IMR-90 (cell line): ENCODE data around the gene TXNL1. TPM values are rescaled to one million over a fixed set of nuclear protein-coding genes. Genes with fewer than 3 reads are reported as not detected.

Experiments used
- ATAC-seq: fragments of 200-7000 bp; cut with Tn5 transposase; 2 replicates; pipeline ENCODE4 v1.9.1; 2020; ENCODE audit warnings: low read depth, mild to moderate bottlenecking, moderate library complexity
- BruUV-seq: library from RNA; stranded (reverse); fragments of 400-500 nt; replicated peaks from 2 replicates; lab custom pipeline; 2021; lab: Mats Ljungman, UMichigan
- CTCF ChIA-PET: fragments of 300-600 bp; formaldehyde crosslinking; extraction: SDS; loops from one replicate; lab custom pipeline; 2021; ENCODE audit warnings: antibody characterized with exemption; lab: Yijun Ruan, JAX
- POLR2A ChIA-PET: fragments of 300-600 bp; sonication (Branson Sonifier 250); formaldehyde crosslinking; loops from one replicate; lab custom pipeline; 2022; ENCODE audit warnings: antibody characterized with exemption; ENCODE audit not compliant: unreplicated experiment; lab: Charles Lee
- DNase-seq: peaks from one replicate; pipeline ENCODE4 v3.0.0; 2013
- H2AFZ ChIP-seq: replicated peaks from 2 replicates; pipeline ENCODE3; 2013; ENCODE audit warnings: low read length, mild to moderate bottlenecking; ENCODE audit not compliant: poor library complexity
- H2AK5ac ChIP-seq: 2 replicates; pipeline ENCODE4 v1.6.1; 2013; ENCODE audit warnings: low read depth, low read length, inconsistent platforms
- H2AK9ac ChIP-seq: replicated peaks from 2 replicates; pipeline ENCODE3; 2013; ENCODE audit warnings: mild to moderate bottlenecking, low read depth, low read length, moderate library complexity; ENCODE audit not compliant: poor library complexity
- H2BK120ac ChIP-seq: 2 replicates; pipeline ENCODE4 v1.6.1; 2013; ENCODE audit warnings: low read depth, low read length, inconsistent platforms
- H2BK15ac ChIP-seq: 3 replicates; pipeline ENCODE4 v1.6.1; 2013; ENCODE audit warnings: low read depth, low read length, inconsistent platforms
- H2BK20ac ChIP-seq: 2 replicates; pipeline ENCODE4 v1.6.1; 2013; ENCODE audit warnings: low read depth, mild to moderate bottlenecking, inconsistent platforms, low read length, moderate library complexity
- H2BK5ac ChIP-seq: 2 replicates; pipeline ENCODE4 v1.6.1; 2013; ENCODE audit warnings: mild to moderate bottlenecking, low read depth, low read length, inconsistent platforms; ENCODE audit not compliant: poor library complexity, severe bottlenecking
- H3K14ac ChIP-seq: replicated peaks from 2 replicates; pipeline ENCODE4 v1.6.1; 2013; ENCODE audit warnings: low read depth, low read length, inconsistent platforms
- H3K18ac ChIP-seq: 2 replicates; pipeline ENCODE4 v1.6.1; 2013; ENCODE audit warnings: low read depth, low read length, control low read depth
- H3K23ac ChIP-seq: 2 replicates; pipeline ENCODE4 v1.6.1; 2013; ENCODE audit warnings: low read depth, low read length, inconsistent platforms
- H3K27ac ChIP-seq: 2 replicates; pipeline ENCODE4 v1.5.1; 2013; ENCODE audit warnings: mild to moderate bottlenecking, control low read depth, low read length; ENCODE audit not compliant: insufficient read depth
- H3K27me3 ChIP-seq: 2 replicates; pipeline ENCODE4 v1.6.1; 2013; ENCODE audit warnings: low read length; ENCODE audit not compliant: control insufficient read depth, insufficient read depth
- H3K36me3 ChIP-seq: 2 replicates; pipeline ENCODE4 v1.6.1; 2013; ENCODE audit warnings: low read length, mixed read lengths; ENCODE audit not compliant: control insufficient read depth, insufficient read depth
- H3K4ac ChIP-seq: 2 replicates; pipeline ENCODE4 v1.6.1; 2013; ENCODE audit warnings: low read depth, low read length, inconsistent platforms
- H3K4me1 ChIP-seq: 2 replicates; pipeline ENCODE4 v1.6.1; 2013; ENCODE audit warnings: low read length, mixed read lengths; ENCODE audit not compliant: control insufficient read depth, insufficient read depth
- H3K4me2 ChIP-seq: 2 replicates; pipeline ENCODE4 v1.6.1; 2013; ENCODE audit warnings: low read depth, mild to moderate bottlenecking, control low read depth, low read length, moderate library complexity
- H3K4me3 ChIP-seq: 2 replicates; pipeline ENCODE4 v1.5.1; 2013; ENCODE audit warnings: low read depth, mild to moderate bottlenecking, control low read depth, low read length, moderate library complexity; ENCODE audit not compliant: insufficient read depth
- H3K56ac ChIP-seq: 2 replicates; pipeline ENCODE4 v1.6.1; 2013; ENCODE audit warnings: low read length, inconsistent platforms; ENCODE audit not compliant: insufficient read depth; ENCODE audit errors: extremely low read depth
- H3K79me1 ChIP-seq, 2 experiments: 2 replicates each; pipeline ENCODE4 v1.6.1; 2013; ENCODE audit warnings: low read length in 2 of 2, inconsistent platforms in 1 of 2, low read depth in 1 of 2
- H3K9ac ChIP-seq: 2 replicates; pipeline ENCODE4 v1.6.1; 2013; ENCODE audit warnings: low read depth, low read length, control low read depth
- H3K9me1 ChIP-seq: 2 replicates; pipeline ENCODE4 v1.6.1; 2013; ENCODE audit warnings: low read length, inconsistent platforms; ENCODE audit not compliant: insufficient read depth
- H3K9me3 ChIP-seq: 2 replicates; pipeline ENCODE4 v1.6.1; 2013; ENCODE audit warnings: low read length; ENCODE audit not compliant: control insufficient read depth, insufficient read depth
- H4K20me1 ChIP-seq: 2 replicates; pipeline ENCODE4 v1.6.1; 2013; ENCODE audit warnings: low read length, inconsistent platforms; ENCODE audit not compliant: insufficient read depth
- H4K5ac ChIP-seq: 2 replicates; pipeline ENCODE4 v1.6.1; 2013; ENCODE audit warnings: mild to moderate bottlenecking, low read depth, low read length, control low read depth
- H4K8ac ChIP-seq, 2 experiments: 2 replicates each; pipeline ENCODE4 v1.6.1; 2013; ENCODE audit warnings: low read depth in 2 of 2, low read length in 2 of 2, control low read depth in 1 of 2, inconsistent platforms in 1 of 2
- H4K91ac ChIP-seq: 2 replicates; pipeline ENCODE4 v1.6.1; 2013; ENCODE audit warnings: low read depth, low read length, inconsistent platforms; ENCODE audit not compliant: insufficient read depth
- BHLHE40 ChIP-seq: fragments of 150-350 bp; IDR thresholded peaks from 2 replicates; pipeline ENCODE4 v1.6.1; 2016; ENCODE audit warnings: mild to moderate bottlenecking, low read depth, low read length
- CEBPB ChIP-seq: IDR thresholded peaks from 2 replicates; pipeline ENCODE4 v1.6.1; 2012; ENCODE audit warnings: low read depth, low read length, improper control_type of control experiment
- CHD1 ChIP-seq: IDR thresholded peaks from 2 replicates; pipeline ENCODE4 v1.6.1; 2012; ENCODE audit warnings: low read depth, low read length, improper control_type of control experiment
- MAZ ChIP-seq: IDR thresholded peaks from 2 replicates; pipeline ENCODE4 v1.6.1; 2012; ENCODE audit warnings: low read depth, mild to moderate bottlenecking, low read length, improper control_type of control experiment, moderate library complexity, borderline replicate concordance
- MXI1 ChIP-seq: IDR thresholded peaks from 2 replicates; pipeline ENCODE4 v1.6.1; 2012; ENCODE audit warnings: low read depth, mild to moderate bottlenecking, low read length, moderate library complexity, borderline replicate concordance
- RAD21 ChIP-seq: IDR thresholded peaks from 2 replicates; pipeline ENCODE4 v1.6.1; 2012; ENCODE audit warnings: low read length, improper control_type of control experiment
- RCOR1 ChIP-seq: IDR thresholded peaks from 2 replicates; pipeline ENCODE4 v1.6.1; 2012; ENCODE audit warnings: mild to moderate bottlenecking, low read length, improper control_type of control experiment; ENCODE audit not compliant: insufficient replicate concordance
- RFX5 ChIP-seq: IDR thresholded peaks from 2 replicates; pipeline ENCODE4 v1.8.0; 2012; ENCODE audit warnings: low read depth, mild to moderate bottlenecking, low read length, moderate library complexity
- SMC3 ChIP-seq: fragments of 150-350 bp; IDR thresholded peaks from 2 replicates; pipeline ENCODE4 v1.6.1; 2016; ENCODE audit warnings: low read depth, mild to moderate bottlenecking, antibody characterized with exemption, low read length, moderate library complexity
- WGBS, 2 experiments: methylation state at CpG; one replicate each; pipeline versions ENCODE4 v1.1.5 to v1.1.7; 2013; ENCODE audit warnings: missing lambda C conversion rate in 2 of 2; ENCODE audit not compliant: insufficient read length in 1 of 2; ENCODE audit errors: extremely low coverage in 2 of 2; 5-methylcytosine and 5-hydroxymethylcytosine counted together
- dilution Hi-C: fragments of 300-500 bp; cut with HindIII; formaldehyde crosslinking; loops from one replicate; pipeline ENCODE4 v1.14.3; 2018; ENCODE audit warnings: low sequenced_read_pairs; ENCODE audit not compliant: unreplicated experiment
- in situ Hi-C: fragments of 300-500 bp; cut with MboI; formaldehyde crosslinking; loops from 3 replicates; pipeline ENCODE4 v1.14.3; 2019; ENCODE audit warnings: low sequenced_read_pairs, inconsistent platforms, mixed read lengths
- intact Hi-C: fragments of 100-400 bp; cut with micrococcal nuclease; formaldehyde crosslinking; loops from 2 replicates; pipeline ENCODE4 v1.10.0; 2022
- polyA plus RNA-seq, 3 experiments: library from polyadenylated mRNA; depleted of rRNA; stranded (reverse); fragments of >200 nt; gene quantifications; 2 replicates each; pipeline ENCODE4 v1.2.3, GENCODE V29; 2012; ENCODE audit warnings: low replicate concordance in 1 of 3
- total RNA-seq: library from RNA; depleted of rRNA; stranded (reverse); fragments of >200 nt; gene quantifications from 2 replicates; pipeline ENCODE4 v1.2.3, GENCODE V29; 2012
- TF ChIP-seq, protein P1 (sequence below): conservative IDR thresholded peaks from 2 replicates; pipeline ENCODE4 v1.5.1; 2012; ENCODE audit warnings: mild to moderate bottlenecking, low read depth, low read length, improper control_type of control experiment
- TF ChIP-seq, protein P2 (sequence below): fragments of 150-350 bp; IDR thresholded peaks from 2 replicates; pipeline ENCODE4 v1.6.1; 2016; ENCODE audit warnings: low read depth, mild to moderate bottlenecking, low read length, moderate library complexity, borderline replicate concordance
- TF ChIP-seq, protein P3 (sequence below): fragments of 150-350 bp; IDR thresholded peaks from 2 replicates; pipeline ENCODE4 v1.6.1; 2017; ENCODE audit warnings: mild to moderate bottlenecking, antibody characterized with exemption, low read length, low read depth

TXNL1 gene
- total and polyA plus RNA-seq, 2 of the 4 experiments (the other 2 are of a cell fraction), result 38.7 to 62.5 TPM

DNA sequence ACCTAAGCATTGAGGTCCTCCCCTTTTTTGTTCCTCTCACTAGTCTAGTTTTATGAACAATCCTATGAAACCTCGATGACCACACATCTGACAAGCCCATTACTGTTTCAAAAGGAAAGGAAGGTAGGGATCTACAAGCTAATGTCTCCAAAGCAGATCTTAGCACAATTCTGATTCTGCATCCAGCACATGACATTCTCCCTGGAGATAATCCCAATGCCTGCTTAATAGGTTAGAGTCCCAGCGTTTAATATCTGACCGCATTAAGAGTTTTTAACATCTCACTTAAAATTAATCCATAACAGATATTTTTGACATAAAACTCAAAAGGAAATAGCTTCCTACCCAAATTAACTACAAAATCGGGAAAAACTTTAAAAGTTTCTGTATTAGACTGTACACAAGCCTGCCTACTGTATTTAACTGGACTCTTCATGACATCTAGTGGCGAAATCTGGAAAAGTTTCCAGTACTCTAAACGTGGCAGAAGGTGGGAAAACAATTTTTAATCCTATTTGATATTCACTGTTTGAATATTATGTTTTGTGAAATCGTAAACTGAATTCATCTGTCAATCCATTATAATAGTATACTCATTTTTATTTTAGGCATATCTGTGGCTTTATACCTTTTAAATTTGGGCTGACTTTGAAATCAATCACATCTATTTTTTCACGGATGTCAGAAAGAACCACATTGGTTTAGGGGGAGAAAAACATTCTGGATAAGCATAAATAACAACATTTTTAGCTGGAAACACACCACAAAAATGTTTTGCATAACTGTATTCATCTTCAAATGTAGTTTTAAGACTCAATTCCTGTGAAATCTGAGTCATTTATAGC lies 62.4 kb downstream of the TXNL1 start:
- H3K27me3 ChIP-seq, result no peaks in the 10 kb centered on the region
- H3K9me1 ChIP-seq, result peaks cover 5% of the 10 kb centered on the region
- H3K14ac ChIP-seq, result peak overlapping the region; percentile 39; the same call in 1 of the 2 replicates
- H3K23ac ChIP-seq, result no peak overlapping the region
- no peak overlapping the region for H2AK5ac ChIP-seq
- intact Hi-C loops (loop anchor here (1.0 to 10.0 kb wide), 10 partner anchors 411 to 1591 kb away; no protein-coding TSS in a partner anchor), dilution Hi-C loops (no loop called here), in situ Hi-C loops (loop anchor here (5.0 to 25.0 kb wide), 5 partner anchors 721 to 1464 kb away; no protein-coding TSS in a partner anchor)
- H3K36me3 ChIP-seq, result no peaks in the 10 kb centered on the region
- no peak overlapping the region for H3K27ac ChIP-seq
- no peaks in the 10 kb centered on the region for H3K79me1 ChIP-seq
- peaks cover 10% of the 10 kb centered on the region for H3K4me1 ChIP-seq
- H4K20me1 ChIP-seq, result no peaks in the 10 kb centered on the region
- H3K4me3 ChIP-seq, result no peak overlapping the region
- peak overlapping the region; percentile 1 for H2BK5ac ChIP-seq
- CTCF ChIA-PET, result interaction anchor here (0.6 to 1.2 kb wide), 8 partner anchors 11 to 800 kb away, joined by 3 to 5 read pairs (median 3); no protein-coding TSS in a partner anchor
- no peak overlapping the region for H3K4me2 ChIP-seq
- no peak overlapping the region for H3K9ac ChIP-seq
- peak overlapping the region; percentile 48; the same call in 2 of the 3 replicates for H2BK15ac ChIP-seq
- no peak overlapping the region for H2AK9ac ChIP-seq
- peak; percentile 71 for DNase-seq
- peak; percentile 80 for ATAC-seq
- H2BK20ac ChIP-seq, result peak overlapping the region; percentile 92
- H3K4ac ChIP-seq, result peak overlapping the region; percentile 57; the same call in 1 of the 2 replicates
- no CpG with 5 or more reads among the region's 8 CpGs for WGBS, 2 experiments
- peak overlapping the region in 1 of 2 experiments; percentile 75; a peak in 1 of 4 replicates for H4K8ac ChIP-seq
- H2BK120ac ChIP-seq, result peak overlapping the region; percentile 93
- H3K9me3 ChIP-seq, result no peaks in the 10 kb centered on the region
- peak overlapping the region; percentile 42; the same call in 1 of the 2 replicates for H4K91ac ChIP-seq
- peak overlapping the region; percentile 94 for H3K18ac ChIP-seq
- no peak overlapping the region; the same call in 1 of the 2 replicates for H3K56ac ChIP-seq
- no peak overlapping the region for H2AFZ ChIP-seq
- BruUV-seq, result no TSS peak
- H4K5ac ChIP-seq, result peak overlapping the region; percentile 49; the same call in 1 of the 2 replicates
- POLR2A ChIA-PET, result interaction anchor here (0.6 kb wide), 1 partner anchor 1076 kb away, joined by 5 read pairs; no protein-coding TSS in a partner anchor
- TF ChIP-seq MXI1 (no peak), BHLHE40 (no peak), RAD21 (peak; percentile 87), RFX5 (no peak), MAZ (no peak), RCOR1 (no peak), CEBPB (no peak), CHD1 (no peak), SMC3 (peak; percentile 81)
- TF ChIP-seq, protein P1, sequence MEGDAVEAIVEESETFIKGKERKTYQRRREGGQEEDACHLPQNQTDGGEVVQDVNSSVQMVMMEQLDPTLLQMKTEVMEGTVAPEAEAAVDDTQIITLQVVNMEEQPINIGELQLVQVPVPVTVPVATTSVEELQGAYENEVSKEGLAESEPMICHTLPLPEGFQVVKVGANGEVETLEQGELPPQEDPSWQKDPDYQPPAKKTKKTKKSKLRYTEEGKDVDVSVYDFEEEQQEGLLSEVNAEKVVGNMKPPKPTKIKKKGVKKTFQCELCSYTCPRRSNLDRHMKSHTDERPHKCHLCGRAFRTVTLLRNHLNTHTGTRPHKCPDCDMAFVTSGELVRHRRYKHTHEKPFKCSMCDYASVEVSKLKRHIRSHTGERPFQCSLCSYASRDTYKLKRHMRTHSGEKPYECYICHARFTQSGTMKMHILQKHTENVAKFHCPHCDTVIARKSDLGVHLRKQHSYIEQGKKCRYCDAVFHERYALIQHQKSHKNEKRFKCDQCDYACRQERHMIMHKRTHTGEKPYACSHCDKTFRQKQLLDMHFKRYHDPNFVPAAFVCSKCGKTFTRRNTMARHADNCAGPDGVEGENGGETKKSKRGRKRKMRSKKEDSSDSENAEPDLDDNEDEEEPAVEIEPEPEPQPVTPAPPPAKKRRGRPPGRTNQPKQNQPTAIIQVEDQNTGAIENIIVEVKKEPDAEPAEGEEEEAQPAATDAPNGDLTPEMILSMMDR, result peak; percentile 77
- TF ChIP-seq, protein P2, sequence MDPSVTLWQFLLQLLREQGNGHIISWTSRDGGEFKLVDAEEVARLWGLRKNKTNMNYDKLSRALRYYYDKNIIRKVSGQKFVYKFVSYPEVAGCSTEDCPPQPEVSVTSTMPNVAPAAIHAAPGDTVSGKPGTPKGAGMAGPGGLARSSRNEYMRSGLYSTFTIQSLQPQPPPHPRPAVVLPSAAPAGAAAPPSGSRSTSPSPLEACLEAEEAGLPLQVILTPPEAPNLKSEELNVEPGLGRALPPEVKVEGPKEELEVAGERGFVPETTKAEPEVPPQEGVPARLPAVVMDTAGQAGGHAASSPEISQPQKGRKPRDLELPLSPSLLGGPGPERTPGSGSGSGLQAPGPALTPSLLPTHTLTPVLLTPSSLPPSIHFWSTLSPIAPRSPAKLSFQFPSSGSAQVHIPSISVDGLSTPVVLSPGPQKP, result no peak
- TF ChIP-seq, protein P3, sequence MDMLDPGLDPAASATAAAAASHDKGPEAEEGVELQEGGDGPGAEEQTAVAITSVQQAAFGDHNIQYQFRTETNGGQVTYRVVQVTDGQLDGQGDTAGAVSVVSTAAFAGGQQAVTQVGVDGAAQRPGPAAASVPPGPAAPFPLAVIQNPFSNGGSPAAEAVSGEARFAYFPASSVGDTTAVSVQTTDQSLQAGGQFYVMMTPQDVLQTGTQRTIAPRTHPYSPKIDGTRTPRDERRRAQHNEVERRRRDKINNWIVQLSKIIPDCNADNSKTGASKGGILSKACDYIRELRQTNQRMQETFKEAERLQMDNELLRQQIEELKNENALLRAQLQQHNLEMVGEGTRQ, result no peak
